ENCODE measurements around the gene TUBD1.

The TUBD1 gene

GRCh38 chr17:59826706-59827453 lies 65.9 kb downstream of the TUBD1 start:
- no peak for TF ChIP-seq CTCF (IDR thresholded peaks at IDR 0.05; ENCODE audit: low read length, missing control alignments)
- no peak for DNase-seq (ENCODE audit: low read depth)
- no peak overlapping the region for H3K4me3 ChIP-seq (replicated peaks; ENCODE audit: low read depth, low read length)

GRCh38 chr17:59825533-59826322 lies 67.0 kb downstream of the TUBD1 start:
- H3K4me3 ChIP-seq (replicated peaks; ENCODE audit: low read depth, low read length) = no peak overlapping the region
- TF ChIP-seq CTCF (IDR thresholded peaks at IDR 0.05; ENCODE audit: low read length, missing control alignments) = no peak
- peak; percentile 82 for DNase-seq (ENCODE audit: low read depth)

- peak; percentile 78 for DNase-seq (ENCODE audit: low read depth)
- TF ChIP-seq CTCF (IDR thresholded peaks at IDR 0.05; ENCODE audit: low read length, missing control alignments) = no peak
These were observed 76.8 kb downstream of the TUBD1 start for GRCh38 chr17:59815965-59816364.

GRCh38 chr17:59814685-59815084 lies 78.1 kb downstream of the TUBD1 start:
- DNase-seq (ENCODE audit: low read depth) = no peak
- TF ChIP-seq CTCF (IDR thresholded peaks at IDR 0.05; ENCODE audit: low read length, missing control alignments) = no peak
- no peak overlapping the region for H3K4me3 ChIP-seq (replicated peaks; ENCODE audit: low read depth, low read length)

More at GRCh38 chr17:59815965-59816364, 76.8 kb downstream of the TUBD1 start:
- no peak overlapping the region for H3K4me3 ChIP-seq (replicated peaks; ENCODE audit: low read depth, low read length)

- no peak overlapping the region for H3K4me3 ChIP-seq (replicated peaks; ENCODE audit: low read depth, low read length)
- TF ChIP-seq CTCF (IDR thresholded peaks at IDR 0.05; ENCODE audit: low read length, missing control alignments) = no peak
These were observed 78.5 kb downstream of the TUBD1 start for GRCh38 chr17:59814276-59814675.

GRCh38 chr17:59812139-59812538 lies 80.6 kb downstream of the TUBD1 start:
- no peak for TF ChIP-seq CTCF (IDR thresholded peaks at IDR 0.05; ENCODE audit: low read length, missing control alignments)
- no peak for DNase-seq (ENCODE audit: low read depth)
- no peak overlapping the region for H3K4me3 ChIP-seq (replicated peaks; ENCODE audit: low read depth, low read length)

More at GRCh38 chr17:59814276-59814675, 78.5 kb downstream of the TUBD1 start:
- no peak for DNase-seq (ENCODE audit: low read depth)

Data from fibroblast of pulmonary artery (primary cell).